GM11168 (cell line): Measurements from ENCODE around the gene ELAVL3.

ENCODE experiments used
- in situ Hi-C: fragments of 300-500 bp; cut with MboI; formaldehyde crosslinking; loops from one replicate; pipeline ENCODE4 v1.12.0; 2022; ENCODE audit warnings: low sequenced_read_pairs; ENCODE audit not compliant: unreplicated experiment

Gene ELAVL3

DNA sequence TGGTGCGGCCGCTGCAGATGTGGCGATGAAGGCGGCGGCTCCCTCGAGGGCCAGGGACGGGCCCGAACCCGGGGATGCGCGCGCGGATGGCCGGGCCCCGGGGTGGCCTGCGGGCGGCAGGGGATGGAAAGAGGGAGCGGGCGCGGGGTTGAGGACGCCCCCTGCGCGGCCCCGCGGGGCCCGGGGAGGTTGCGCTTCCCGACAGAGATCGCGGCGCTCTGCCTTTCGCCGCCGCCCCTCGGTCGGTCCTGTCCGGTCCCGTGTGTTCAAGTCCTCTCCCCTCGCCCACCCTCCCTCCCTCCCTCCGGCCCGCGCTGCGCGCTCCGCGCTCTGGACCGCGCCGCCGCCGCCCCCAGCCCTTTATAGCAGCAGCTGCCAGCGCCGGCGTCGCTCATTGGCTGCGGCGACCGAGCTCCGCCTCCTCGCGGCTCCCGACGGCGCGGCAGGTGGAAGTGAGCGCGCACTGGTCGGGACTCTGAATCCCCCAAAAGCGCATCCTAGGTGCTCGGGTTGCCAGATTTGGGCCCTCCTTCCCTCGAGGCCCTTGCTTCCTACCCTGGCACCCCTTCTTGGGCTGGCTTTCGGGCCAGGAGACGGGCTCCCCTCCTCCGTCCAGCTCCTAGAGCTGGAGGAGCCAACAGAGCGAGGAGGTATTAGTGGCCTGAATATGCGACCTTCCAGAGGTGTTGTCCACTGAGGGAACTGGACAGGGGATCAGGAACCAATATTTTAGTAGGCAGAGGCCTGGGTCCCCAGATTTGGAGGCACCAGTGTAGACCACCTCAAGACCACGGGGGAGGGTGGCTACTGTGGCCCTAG is at the start of gene ELAVL3:
Gene ELAVL3 (minus strand): TSS at position 332 of the 819 bp plus-strand sequence. CDS start 438 bp downstream, outside the sequence.
- in situ Hi-C loops, result loop anchor here (10.0 kb wide), 1 partner anchor 196 kb away; no protein-coding TSS in a partner anchor

DNA sequence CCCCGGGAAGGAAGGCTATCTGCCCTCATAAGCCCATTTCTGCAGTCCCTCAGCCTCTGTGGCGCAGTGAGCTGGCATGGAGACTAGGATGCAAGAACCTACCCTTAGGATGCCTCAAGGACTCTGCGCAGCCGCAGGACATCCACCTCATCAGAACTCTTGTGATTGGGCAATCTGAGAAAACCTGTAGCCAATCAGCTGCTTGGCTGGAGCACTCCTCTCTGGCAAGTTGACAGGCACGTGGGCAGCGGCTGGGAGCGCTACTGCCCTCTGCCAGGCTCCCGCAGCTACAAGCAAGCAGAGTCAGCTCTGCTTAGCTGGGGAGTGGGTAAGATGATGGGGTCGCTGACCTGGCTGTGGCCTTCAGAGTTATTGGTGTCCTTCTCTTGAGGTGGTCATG is 49.6 kb upstream of the ELAVL3 start:
- in situ Hi-C loops, result no loop called here

DNA sequence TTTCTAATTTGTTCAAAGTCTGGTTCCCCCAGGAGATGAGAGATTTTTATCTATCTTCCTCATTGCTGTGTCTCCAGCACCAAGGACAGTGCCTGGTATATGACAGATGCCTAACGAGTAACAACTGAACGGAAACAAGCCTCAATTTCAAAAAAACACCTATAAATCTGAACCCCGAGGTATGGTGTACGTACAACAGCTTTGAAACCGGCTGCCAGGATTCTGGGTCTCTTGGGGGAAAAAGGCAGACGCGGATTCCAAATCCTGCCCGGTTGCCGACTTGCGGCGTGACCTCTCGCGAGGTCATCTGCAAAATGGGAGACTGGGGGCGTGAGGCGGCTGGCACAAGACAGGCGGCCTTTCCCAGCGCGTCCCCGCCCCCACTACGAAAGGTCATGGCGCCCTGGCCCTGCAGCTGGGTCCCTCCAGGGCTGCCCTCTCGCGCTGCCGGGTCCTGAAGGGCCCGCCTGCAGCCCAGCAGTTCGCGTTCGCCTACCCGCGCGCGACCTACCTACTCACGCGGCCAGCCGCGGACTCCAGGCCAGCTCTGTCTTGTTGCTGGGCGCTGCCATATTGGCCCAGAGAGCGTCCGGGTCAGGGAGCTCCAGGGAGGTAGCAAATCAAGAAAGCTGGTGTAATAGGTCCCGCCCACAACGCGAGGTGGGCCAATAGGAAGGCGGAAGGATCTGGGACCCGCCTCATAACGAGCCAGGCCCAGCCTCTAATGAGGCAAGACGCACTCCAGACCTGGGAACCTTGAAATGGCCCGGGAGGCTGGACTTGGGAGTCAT is 47.9 kb upstream of the ELAVL3 start, which contains the start of gene ECSIT:
Gene ECSIT (minus strand): TSS at position 584 of the 791 bp plus-strand sequence. CDS start 9,964 bp downstream, outside the sequence.
- in situ Hi-C loops, result no loop called here

DNA sequence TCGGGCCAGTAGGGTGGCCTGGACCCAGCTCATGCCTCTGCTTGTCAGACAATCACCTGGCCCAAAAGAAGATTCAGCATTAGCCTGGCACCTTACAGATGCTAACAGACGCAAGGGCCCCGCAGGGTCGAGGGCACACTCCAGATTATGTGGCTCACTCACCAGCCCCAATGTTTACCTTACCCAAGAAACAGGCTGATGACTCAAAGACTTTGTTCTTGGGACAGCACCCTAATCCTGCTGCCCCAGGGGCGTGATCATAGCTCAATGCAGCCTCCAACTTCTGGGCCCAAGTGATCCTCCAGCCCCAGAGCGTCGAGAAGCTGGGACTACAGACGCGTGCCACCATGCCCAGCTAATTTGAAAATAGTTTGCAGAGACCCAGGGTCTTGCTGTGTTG is 38.3 kb upstream of the ELAVL3 start:
- in situ Hi-C loops, result no loop called here

DNA sequence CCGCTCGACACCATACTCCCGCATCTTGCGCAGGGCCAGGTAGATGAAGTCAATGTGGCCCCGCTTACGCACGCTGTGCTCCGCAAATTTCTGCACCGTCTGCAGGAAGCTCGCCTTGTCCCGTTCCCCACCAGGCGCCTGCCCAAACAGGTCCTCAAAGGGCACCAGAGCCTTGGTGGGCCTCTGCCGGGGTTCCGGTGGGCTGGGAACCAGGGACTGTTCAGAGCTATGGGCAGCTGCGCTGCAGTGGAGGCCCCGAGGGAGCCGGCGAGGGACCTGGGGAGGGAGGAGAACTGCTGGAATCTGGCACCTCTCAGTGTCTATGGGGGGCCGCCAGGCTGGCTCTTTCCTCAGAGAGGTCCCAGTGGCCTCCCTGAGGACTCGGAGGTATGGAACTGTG is 33.1 kb upstream of the ELAVL3 start:
- in situ Hi-C loops, result no loop called here

DNA sequence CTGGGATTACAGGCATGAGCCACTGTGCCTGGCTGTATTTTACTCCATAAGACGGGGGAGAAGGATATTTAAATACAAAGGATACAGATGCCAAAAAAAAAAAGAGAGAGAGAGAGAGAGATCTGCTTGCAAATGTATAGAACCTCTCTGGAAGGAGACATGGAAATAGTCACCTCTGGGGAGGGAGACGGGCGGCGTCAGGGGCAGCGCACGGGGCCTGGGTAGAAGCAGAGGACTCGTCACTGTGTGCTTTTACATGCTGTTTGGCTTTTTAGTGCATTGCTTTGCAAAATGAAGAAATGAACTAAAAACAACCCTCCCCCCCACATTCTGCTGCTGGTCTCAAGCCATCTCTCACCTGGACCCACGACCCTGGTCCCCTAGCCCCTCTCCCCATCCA is 29.6 kb upstream of the ELAVL3 start:
- in situ Hi-C loops, result no loop called here

DNA sequence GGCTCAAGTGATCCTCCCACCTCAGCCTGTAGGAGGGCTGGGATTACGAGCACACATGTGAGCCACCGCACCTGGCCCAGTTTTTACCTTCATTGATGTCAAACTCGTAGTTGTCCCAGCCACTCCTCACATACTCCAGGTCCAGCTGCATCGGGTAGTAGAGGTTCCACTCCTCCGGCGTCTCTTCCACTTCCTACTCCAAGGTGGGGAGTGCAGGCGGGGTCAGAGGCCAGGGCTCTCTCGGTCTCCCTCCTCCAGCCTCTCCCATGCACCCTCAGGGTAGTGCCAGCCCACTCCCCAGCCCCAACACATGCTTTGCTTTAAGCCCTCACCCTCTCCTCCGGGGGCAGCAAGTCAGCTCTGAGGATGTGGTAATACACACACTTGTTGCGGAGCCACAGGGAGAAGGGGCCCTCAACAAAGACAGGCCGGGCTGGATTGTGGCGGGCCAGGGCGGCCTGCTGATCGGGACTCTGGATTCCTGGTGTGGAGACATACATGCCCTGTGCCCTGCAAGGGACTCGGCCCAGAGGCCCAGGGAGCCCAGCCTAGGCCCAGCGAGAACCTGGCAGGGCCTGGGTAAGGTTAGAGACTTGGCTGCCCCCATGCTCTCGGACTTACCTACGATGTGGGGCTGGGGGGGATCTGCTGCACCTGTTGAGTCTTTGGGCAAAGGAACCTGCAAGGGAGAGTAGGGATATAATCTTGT is 26.7 kb upstream of the ELAVL3 start:
- in situ Hi-C loops, result no loop called here

DNA sequence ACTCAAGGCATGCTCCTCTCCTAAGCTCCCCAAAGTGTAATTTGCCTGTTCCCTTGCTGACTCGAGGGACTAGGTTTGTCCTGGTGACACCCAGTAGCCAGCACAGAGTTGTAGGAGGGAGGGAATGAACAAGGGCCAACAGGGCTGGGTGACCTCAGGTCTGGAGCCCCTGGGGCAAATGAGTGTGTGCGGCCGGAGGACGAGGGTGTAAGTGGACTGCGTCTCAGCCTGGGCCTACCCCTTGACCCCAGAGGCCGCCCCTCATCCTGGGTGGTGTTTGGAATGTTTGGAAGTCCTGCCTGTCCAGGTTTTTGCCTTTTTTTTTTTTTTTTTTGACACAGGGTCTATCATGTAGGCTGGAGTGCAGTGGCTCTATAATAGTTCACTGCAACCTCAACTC is 26.1 kb upstream of the ELAVL3 start:
- in situ Hi-C loops, result no loop called here

DNA sequence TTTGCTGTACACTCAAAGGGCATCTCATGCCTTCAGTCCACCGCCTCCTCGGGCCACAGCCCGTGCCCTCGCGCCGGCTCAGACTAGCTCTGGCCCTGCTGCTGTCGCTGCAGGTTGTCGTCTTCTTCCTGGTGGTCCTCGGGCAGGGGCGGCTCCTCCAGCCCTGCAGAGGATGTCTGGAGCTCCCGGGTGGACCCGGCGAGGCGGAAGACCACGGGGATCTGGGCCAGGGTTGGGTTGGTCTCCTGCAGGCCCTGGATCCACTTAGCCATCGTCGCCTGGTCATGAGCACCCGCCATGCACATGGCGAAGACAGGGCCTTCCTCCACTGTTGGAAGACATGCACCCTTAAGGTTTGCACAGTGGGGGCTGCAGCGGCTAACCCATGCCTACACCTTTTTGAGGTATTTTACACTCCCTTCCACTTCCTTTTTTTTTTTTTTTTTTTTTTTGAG is 25.3 kb upstream of the ELAVL3 start:
- in situ Hi-C loops, result no loop called here

DNA sequence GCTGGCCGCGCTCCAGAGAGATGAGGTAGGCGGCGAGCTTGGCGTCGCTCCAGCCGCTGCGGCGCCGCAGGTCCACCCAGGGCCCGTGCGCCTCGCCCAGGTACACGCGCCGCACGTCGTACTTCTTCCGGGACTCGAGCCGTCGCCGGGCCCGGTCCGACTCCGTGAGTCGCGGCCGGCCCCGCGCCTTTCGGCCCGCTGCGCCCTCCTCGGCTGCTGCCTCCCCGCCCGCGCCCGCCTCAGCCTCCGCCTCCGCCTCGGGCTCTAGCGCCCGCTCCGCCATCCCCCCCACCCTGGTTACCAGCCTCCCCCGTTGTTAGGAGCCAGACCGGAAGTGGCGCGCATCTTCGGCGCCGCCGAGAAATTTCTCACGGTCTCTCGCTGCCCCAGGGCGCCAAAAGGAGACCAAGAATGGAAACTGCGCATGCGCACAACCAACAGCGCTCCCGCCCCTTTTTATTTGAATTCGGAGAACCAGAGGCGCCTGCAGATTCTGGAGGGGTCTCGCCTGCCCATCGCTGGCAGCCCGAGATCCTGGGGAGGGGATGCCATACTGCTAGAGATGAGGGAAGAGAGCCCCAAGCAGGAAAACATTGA is 24.8 kb upstream of the ELAVL3 start, which contains the start of gene ZNF653:
Gene ZNF653 (minus strand): TSS at position 336 of the 597 bp plus-strand sequence. CDS start 53 bp downstream, at position 283.
- in situ Hi-C loops, result no loop called here

DNA sequence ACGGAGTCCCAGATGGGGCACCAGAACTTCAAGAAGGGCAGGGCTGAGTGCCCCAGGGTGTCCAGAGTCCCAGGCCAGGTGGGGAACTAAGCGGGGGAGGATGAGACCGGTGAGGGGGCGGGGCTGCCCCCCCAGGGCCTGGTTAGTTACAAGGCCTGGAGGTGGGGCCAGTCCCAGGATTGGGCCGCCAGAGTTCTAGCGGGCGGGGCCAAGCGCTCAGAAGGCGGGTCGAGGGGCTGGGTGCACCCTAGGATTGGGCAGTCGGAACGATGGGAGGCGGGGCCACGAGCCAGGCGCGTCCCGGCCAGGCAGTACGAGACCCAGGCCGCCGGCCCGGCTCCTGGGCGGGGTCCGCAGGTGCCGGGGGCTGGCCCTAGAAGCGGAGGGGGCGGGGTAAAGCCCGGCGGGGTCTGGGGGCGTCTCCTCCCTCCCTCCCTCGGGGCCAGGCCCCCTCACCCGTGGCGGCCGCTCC is 24.2 kb upstream of the ELAVL3 start:
- in situ Hi-C loops, result no loop called here

DNA sequence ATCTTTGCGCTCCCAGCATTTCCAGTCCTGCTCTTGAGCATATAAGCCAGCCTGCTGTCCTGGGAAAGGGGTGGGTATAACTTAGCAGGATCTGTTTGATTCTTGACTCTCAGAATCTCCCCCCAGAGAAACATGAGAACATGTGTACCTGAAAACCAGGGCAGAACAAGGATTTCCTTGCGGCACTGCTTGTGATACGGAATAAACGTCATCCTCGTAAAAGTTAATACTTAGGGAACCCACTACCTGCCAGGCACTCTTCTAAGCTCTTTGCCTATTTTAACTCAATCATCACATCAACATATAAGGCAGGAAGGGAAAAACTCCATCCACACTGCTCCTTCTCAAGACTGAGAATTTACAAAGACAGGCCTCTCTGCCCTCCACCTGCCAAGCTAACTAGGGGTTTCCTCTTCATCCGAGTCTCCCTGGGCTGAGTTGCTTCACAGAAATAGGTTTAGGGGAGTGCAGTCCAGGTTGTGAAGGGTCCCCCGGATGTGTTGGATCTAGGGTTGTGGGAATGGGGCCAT is 23.7 kb upstream of the ELAVL3 start:
- in situ Hi-C loops, result no loop called here

DNA sequence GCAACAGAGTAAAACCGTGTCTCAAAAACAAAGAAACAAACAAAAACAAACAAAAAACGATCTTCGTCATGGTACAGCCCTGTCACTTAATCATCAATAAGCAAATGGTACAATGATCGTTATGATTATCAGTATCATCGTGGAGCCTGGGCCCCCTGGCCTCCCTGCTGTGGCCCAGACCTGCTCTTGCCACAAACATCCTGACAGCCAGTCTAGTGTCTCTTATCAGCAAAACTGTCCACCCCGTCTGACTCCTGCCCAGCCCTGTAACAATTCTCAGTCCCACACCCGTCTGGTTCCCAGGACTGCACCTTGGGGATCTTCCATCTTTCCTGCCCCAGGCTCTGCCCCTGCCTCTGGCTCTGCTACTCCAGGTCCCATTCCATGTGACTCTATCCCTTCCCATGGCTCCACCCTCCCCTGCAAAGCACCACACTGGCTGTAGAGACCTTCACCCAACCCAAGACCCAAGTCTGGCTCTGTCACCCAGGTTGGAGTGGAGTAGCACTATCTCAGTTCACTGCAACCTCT is 19.1 kb upstream of the ELAVL3 start:
- in situ Hi-C loops, result no loop called here

DNA sequence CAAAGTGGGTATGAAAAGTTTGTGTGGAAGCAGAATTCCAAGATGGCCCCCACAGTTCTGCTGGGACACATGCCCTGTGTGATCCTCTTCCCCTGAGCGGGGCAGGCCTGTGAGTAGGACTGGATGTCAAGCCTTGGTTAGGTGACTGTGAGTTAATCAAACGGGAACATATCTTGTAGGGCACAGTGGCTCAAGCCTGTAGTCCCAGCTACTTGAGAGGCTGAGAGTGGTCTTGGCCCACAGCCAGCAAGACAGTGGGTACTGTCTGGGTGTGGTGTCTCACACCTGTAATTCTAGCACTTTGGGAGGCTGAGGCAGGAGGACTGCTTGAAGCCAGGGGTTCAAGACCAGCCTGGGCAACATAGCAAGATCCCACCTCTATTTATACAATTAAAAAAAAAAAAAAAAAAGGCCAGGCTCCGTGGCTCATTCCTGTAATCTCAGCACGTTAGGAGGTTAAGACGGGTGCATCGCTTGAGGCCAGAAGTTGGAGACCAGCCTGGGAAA is 18.4 kb upstream of the ELAVL3 start:
- in situ Hi-C loops, result no loop called here

DNA sequence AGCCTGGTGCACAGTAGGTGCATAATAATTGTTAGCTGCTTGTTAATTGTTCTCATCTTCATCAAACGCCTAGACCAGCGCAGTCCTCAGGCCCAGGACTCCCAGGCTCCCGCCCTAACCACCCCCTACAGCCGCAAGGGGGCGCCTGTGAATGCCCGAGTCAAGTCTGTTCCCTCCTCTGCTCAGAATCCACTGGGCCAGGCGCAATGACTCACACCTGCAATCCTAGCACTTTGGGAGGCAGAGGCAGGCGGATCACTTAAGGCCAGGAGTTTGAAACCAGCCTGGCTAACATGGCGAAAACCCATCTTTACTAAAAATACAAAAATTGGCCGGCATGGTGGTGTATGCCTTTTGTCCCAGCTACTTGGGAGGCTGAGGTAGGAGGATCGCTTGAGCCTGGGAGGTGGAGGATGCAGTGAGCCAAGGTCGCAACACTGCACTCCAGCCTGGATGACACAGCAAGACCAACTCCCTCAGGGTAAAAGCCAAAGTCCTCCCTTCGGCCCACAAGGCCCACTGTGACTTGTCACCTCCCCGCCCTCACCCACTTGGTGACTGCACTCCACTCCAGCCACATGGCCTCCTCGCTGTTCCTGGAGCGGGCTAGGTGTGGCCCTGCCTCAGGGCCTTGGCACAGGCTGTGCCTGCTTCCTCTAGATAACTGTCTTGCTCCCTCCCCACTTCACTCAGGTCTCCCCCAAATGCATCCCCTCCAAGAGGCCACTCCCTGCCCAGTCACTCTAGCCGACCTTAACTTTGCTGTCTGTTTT is 15.7 kb upstream of the ELAVL3 start:
- in situ Hi-C loops, result no loop called here

DNA sequence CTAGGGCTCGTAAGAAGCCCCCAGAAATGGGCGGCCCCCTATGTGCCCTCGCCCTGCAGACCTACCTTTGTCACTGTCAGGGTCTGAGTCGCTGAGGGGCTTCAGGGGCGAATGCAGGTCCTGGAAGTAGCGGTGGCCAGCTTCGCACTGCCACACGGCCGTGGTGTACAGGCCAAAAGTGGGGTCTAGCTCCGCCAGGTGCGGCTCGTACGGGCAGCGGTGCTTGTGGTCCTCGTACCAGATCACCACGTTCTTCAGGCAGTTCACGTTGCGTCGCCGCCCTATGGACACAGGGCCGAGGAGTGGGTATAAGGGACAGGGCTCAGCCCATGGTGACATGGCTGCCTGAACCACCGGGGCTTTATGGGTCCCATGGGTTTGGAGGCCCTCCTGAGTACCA is 15.0 kb upstream of the ELAVL3 start:
- in situ Hi-C loops, result no loop called here

DNA sequence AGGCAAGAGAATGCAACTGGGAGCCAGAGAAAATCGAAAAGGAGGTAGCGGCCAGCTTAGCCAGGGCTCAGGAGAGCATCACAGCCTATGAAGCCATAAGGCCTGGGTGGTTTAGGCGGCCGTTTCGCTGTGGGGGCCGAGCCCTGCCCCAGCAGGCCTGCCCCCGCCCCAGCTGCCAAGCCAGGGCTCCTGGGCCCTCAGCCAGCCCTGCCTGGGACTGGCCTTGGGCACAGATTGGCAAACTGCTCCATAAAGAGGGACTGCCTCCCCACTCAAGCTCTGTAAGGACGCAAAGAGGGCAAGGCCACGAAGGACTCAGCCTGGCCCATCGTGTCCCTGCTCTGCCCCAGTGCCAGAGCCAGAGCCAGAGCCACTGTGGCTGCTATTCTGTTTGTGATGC is 14.6 kb upstream of the ELAVL3 start:
- in situ Hi-C loops, result no loop called here

DNA sequence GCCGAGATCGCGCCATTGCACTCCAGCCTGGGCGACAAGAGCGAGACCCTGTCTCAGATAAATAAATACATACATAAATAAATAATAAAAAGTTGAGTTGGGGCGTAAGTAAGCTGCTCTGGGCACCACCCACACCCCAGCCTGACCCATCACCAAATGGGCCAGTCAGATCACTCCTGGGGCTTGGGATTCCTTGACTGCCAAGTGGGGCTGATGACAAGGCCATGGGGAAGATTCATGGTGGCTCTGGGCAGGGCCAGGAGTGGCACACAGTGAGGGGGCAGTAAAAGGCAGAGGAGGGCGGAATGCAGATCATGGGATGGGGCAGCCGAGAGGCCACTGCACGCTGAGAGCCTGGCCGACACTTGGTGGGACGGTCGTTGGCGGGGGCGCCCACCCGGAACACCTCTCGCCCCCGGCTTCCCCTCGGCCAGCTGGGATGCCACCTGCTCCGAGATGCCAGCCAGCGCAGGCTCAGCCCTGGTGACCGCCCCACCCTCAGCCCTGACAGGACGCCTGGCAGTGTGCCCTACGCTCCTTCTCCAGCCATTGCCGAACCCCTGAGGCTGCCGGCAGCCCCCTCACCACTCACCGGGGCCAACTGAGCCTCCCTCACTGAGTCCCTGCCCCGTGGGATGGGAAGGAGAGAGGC is 13.9 kb upstream of the ELAVL3 start:
- in situ Hi-C loops, result no loop called here
